ENCODE data around the gene SLC6A6. TPM values are rescaled to one million over a fixed set of nuclear protein-coding genes. Genes with fewer than 3 reads are reported as not detected.

SLC6A6 gene
- total and polyA plus RNA-seq, 2 experiments from 2014 or later, result 30.7 to 58.9 TPM

DNA sequence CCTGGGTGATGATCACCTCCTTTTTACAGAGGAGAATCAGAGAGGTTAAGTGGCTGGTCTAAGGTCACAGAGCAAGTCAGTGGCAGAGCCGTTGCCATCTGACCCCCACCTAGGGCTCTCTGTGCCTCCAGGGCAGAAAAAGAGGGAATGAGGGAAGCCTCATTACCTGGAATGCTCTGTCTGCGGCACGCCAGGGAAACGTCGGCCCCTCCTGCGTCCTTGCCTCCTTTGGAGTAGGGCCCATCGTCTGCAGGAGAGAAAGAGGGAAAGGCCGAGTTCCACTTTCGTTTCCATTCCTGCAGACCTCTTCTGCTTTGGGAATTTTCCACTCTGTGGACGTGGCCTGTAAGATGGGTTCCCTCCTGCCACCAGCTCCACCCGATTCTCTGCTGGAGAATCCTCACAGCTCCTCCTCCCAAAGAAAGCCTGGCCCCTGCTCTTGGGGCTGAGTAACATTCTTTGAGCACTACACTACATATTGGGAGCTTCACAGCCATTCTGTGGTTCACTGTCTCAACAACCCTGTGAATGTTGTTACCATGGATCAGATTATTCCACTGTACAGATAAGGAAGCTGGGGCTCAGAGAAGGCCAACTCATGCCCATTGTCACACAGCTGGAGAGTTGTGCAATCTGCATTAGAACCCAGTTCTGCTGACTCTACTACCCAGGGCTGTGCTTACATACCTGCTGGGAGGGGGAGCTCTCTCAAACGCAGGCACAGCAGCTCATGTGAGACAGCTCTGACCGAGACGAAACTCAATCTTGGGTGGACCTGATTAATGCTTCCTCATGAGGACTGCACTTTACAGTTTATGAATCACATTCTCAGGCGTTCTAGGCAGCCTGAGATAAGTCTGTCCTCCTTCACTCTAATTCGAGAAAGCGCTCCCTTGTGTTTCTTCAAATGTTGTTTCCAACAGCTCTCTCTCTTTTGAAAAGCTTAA, 123.6 kb downstream of the SLC6A6 start:
- Histone ChIP-seq H3K79me2 (no peaks in the 10 kb centered on the region), H4K20me1 (ENCODE audit: insufficient read depth, poor library complexity, severe bottlenecking) (no peaks in the 10 kb centered on the region), H3K4me2 (peak overlapping the region; percentile 51), H3K4me1 (ENCODE audit: insufficient read depth) (no peaks in the 10 kb centered on the region), H3K4me3 (no peak overlapping the region), H3K27me3 (no peaks in the 10 kb centered on the region), H2AFZ (peak overlapping the region; percentile 37), H3K27ac (no peak overlapping the region), H3K36me3 (replicated peaks; ENCODE audit: insufficient read depth, low read depth) (no peaks in the 10 kb centered on the region), H3K9me3 (ENCODE audit: low read depth) (no peaks in the 10 kb centered on the region), H3K9me2 (replicated peaks; ENCODE audit: insufficient read depth) (no peaks in the 10 kb centered on the region)
- peak; percentile 52 for DNase-seq (ENCODE audit: low spot score)
- TF ChIP-seq, protein P1, sequence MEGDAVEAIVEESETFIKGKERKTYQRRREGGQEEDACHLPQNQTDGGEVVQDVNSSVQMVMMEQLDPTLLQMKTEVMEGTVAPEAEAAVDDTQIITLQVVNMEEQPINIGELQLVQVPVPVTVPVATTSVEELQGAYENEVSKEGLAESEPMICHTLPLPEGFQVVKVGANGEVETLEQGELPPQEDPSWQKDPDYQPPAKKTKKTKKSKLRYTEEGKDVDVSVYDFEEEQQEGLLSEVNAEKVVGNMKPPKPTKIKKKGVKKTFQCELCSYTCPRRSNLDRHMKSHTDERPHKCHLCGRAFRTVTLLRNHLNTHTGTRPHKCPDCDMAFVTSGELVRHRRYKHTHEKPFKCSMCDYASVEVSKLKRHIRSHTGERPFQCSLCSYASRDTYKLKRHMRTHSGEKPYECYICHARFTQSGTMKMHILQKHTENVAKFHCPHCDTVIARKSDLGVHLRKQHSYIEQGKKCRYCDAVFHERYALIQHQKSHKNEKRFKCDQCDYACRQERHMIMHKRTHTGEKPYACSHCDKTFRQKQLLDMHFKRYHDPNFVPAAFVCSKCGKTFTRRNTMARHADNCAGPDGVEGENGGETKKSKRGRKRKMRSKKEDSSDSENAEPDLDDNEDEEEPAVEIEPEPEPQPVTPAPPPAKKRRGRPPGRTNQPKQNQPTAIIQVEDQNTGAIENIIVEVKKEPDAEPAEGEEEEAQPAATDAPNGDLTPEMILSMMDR (IDR thresholded peaks at IDR 0.05; ENCODE audit: poor library complexity), result no peak
- TF ChIP-seq EZH2phosphoT487 (IDR thresholded peaks at IDR 0.05; ENCODE audit: low read depth, severe bottlenecking, unreplicated experiment) (no peak), EZH2 (IDR thresholded peaks at IDR 0.05; ENCODE audit: borderline replicate concordance) (no peak)
- 59% methylated on average over 17 of the region's 17 CpGs for whole genome bisulfite sequencing (ENCODE audit: low lambda C conversion rate, missing lambda C conversion rate)

DNA sequence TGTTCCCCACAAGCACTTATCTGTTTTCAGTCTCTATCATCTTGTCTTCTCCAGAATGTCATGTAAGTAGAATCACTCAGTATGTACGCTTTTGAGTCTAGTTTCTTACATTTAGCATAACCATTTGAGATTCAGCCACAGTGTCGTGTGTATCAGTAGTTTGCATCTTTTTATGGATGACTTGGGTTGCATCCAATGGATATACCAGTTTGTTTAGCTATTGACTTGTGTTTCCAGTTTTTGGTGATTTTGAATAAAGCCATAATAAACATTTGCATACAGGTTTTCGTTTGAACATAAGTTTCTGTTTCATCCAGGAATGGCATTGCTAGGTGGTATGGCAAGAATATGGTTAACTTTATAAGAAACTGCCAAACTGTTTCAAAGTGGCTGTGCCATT, 125.7 kb downstream of the SLC6A6 start:
- no peak overlapping the region for H3K4me2 ChIP-seq
- H3K4me3 ChIP-seq, result no peak overlapping the region
- H4K20me1 ChIP-seq (ENCODE audit: insufficient read depth, poor library complexity, severe bottlenecking), result no peaks in the 10 kb centered on the region
- TF ChIP-seq, protein P1 (IDR thresholded peaks at IDR 0.05; ENCODE audit: poor library complexity), result no peak
- no peak for TF ChIP-seq EZH2phosphoT487 (IDR thresholded peaks at IDR 0.05; ENCODE audit: low read depth, severe bottlenecking, unreplicated experiment)
- TF ChIP-seq EZH2 (IDR thresholded peaks at IDR 0.05; ENCODE audit: borderline replicate concordance), result no peak
- no peak for DNase-seq (ENCODE audit: low spot score)
- no peaks in the 10 kb centered on the region for H3K9me2 ChIP-seq (replicated peaks; ENCODE audit: insufficient read depth)
- no peak overlapping the region for H2AFZ ChIP-seq
- H3K27ac ChIP-seq, result no peak overlapping the region
- H3K27me3 ChIP-seq, result no peaks in the 10 kb centered on the region
- no peaks in the 10 kb centered on the region for H3K79me2 ChIP-seq
- no peaks in the 10 kb centered on the region for H3K36me3 ChIP-seq (replicated peaks; ENCODE audit: insufficient read depth, low read depth)
- 81% methylated on average over 3 of the region's 3 CpGs for WGBS (ENCODE audit: low lambda C conversion rate, missing lambda C conversion rate)
- peaks cover 3% of the 10 kb centered on the region for H3K4me1 ChIP-seq (ENCODE audit: insufficient read depth)
- H3K9me3 ChIP-seq (ENCODE audit: low read depth), result no peaks in the 10 kb centered on the region

DNA sequence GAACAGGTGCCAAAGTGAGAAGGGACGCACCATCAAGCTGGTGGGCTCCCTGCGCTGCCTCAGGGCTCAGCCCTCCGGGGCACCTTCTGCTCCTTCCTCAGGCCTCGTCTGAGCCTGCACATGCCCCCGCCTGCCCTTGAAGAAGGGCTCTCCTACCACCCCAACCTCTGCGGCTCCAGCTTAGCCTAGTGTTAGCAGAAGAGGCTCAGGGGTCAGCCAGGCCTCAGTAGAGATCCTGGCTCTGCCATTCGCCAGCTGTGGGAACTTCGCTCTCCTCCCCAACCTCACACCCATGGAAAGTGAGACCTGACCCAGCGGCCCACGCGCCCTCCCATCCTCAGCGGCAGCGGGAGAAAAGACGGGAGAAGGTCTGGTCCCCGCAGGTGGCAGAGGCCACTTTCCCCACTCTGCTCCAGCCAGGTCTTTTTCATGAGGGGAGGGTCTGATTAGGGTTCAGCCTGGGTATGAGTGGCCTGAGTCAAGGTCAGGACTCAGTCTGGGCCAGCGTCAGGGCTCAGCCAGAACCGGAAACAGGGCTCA, 129.5 kb downstream of the SLC6A6 start:
- Histone ChIP-seq H3K4me2 (no peak overlapping the region), H2AFZ (no peak overlapping the region), H3K36me3 (replicated peaks; ENCODE audit: insufficient read depth, low read depth) (no peaks in the 10 kb centered on the region), H3K27me3 (no peaks in the 10 kb centered on the region), H3K9me3 (ENCODE audit: low read depth) (no peaks in the 10 kb centered on the region), H3K27ac (no peak overlapping the region), H4K20me1 (ENCODE audit: insufficient read depth, poor library complexity, severe bottlenecking) (no peaks in the 10 kb centered on the region), H3K4me3 (no peak overlapping the region), H3K4me1 (ENCODE audit: insufficient read depth) (peaks cover 3% of the 10 kb centered on the region), H3K9me2 (replicated peaks; ENCODE audit: insufficient read depth) (no peaks in the 10 kb centered on the region), H3K79me2 (no peaks in the 10 kb centered on the region)
- no peak for DNase-seq (ENCODE audit: low spot score)
- TF ChIP-seq, protein P1 (IDR thresholded peaks at IDR 0.05; ENCODE audit: poor library complexity), result no peak
- no peak for TF ChIP-seq EZH2 (IDR thresholded peaks at IDR 0.05; ENCODE audit: borderline replicate concordance)
- TF ChIP-seq EZH2phosphoT487 (IDR thresholded peaks at IDR 0.05; ENCODE audit: low read depth, severe bottlenecking, unreplicated experiment), result no peak
- WGBS (ENCODE audit: low lambda C conversion rate, missing lambda C conversion rate), result 94% methylated on average over 17 of the region's 17 CpGs

Measured in hepatocyte (in vitro differentiated cells).